HG02943 (cell line): ENCODE measurements around the gene EPHB2.

Experiments
- ATAC-seq: cut with Tn5 transposase; IDR thresholded peaks from one replicate; pipeline ENCODE4 v1.9.1; 2021; ENCODE audit warnings: mild to moderate bottlenecking, low read depth, moderate library complexity; ENCODE audit not compliant: unreplicated experiment

Gene EPHB2

DNA sequence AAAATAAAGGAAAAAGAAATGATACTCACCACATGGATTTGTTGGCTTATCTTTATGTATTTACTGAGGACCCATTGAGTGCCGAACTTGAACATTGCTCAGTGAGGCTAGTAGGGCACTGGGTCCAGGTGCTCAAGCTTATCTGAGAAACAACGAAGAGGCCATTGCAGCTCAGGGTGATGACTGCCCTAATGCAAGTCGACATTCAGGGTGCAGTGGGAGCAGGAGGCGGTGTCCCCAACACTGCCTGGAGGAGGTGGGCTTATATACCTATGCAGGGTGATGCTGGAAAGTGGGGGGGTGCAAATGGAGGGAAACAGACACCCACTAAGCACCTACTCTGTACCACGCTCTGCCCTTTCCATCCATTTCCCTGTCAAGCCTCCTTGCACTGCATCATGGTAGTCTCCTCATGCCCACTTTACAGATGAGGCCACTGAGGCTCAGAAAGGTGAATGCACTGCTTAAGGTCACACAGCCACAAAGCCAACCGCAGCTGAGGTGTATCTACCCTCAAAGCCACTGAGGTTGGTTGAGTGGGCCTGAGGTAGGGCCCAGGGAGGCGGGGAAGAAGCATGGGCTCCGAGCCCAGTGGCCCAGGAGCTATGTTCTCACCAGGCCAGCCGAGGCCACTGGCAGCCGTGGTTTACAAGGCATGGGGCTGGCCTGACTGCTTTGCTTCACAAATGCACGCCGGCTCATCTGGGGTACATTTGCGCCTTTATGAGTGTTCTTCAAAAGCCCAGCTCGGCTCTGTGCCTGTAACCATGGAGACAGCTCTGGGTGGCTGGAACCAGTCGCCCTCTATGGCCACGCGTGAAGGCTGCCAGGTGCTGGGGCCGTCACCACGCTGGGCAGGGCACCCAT is 103.8 kb downstream of the EPHB2 start:
- ATAC-seq, result no peak

- no peak for ATAC-seq
Observed at GRCh38 chr1:22815043-22815365, 104.4 kb downstream of the EPHB2 start.

DNA sequence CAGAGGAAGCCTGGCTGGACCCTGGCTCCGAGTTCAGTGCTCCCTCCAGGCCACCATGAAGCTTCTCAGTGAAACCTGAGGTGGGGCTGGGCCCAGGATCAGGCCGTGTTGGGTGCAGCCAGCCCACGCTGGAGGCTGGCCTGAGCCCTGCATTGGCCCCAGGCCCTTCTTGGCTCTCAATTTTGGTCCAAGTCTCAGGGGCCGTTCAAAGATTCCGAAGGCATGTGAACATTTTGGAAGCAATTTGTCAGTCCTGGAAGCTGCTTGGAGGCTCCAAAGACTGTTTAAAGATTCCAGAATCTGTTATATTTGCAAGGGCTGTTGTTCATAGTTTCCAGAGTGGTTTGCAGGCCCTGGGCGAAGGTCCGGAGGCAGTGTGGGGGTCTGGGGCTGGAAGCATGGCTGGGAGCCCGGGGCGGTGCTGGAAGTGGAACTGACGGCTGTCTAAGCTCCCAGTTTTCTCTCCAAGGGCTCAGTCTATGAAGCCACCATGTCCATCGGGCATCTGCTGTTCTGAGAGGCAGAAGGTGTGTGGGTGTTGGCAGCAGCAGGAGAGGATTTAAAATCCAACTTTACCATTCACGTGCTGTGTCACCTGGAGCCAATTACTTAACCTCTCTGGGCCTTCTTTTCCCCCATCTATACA is 104.9 kb downstream of the EPHB2 start:
- no peak for ATAC-seq

DNA sequence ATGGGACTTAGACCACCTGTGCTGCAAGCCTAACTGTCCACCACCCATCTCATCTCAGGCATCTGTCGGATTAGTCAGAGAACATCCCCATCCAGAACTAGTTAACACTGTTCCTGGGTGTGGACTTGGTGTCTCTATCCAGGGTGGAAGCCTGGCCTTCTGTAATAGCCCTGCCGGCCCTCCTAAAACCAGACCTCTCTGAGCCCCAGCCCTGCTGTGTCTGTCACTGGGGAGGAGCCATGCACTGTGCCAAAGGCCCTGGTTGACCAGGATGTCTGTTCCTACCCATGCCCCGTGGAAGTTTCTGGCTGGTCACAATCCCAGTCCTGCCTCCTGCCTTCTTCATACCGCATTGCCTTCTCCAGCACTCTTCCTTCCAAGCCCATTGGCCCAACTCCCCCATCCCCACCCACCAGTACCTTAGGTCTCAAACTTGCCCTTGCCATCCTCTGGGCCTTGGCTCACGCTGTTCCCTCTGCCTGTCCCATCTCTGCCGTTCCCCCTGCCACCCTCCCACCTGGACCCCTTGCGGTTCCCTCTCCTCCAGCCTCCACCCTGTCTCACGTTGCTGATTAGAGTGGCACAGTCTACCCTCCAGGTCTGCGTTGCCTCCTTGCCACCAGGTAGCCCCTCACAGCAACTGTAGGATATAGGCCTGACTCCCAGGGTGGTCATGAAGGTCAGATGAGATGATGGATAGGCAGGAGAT is 105.6 kb downstream of the EPHB2 start:
- ATAC-seq, result no peak

DNA sequence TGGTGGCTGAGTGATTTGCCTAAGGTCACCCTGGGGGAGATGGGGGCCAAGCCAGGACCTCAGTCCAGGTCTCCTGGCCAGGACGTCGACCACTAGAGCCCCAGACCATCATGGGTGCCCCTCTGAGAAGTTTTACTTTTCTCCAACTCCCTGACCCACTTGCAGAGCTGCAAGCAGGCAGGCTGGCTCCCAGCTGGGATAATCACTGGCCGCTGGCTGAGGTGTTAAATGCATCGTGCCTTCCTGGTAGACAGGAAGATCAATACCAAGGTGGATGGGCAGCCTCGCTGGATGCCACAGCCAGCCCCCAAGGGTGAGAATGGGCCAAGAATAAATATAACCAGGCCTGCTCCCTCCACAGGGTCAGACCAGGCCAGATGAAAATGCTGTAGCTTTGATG is 106.2 kb downstream of the EPHB2 start:
- ATAC-seq, result no peak

DNA sequence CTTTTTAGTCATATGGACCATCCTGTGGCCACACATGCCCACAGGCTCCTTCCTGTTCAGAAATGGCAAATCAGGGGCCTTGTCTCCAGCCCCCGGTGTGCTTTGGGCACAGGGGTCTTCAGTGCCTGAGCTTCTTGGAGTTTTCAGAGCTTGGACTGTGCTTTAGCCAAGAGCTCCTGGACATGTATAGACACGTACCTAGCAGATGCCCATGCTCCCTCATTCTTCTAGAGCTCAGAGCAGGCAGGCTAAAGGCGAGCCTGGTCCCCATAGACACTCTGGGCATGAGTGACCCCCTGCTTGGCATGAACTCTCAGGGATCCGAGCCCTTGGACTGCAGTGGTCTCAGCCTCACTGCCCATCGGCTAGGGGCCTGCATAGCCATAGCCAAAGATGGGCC is 106.8 kb downstream of the EPHB2 start:
- no peak for ATAC-seq

GRCh38 chr1:22818061-22818770 is 107.6 kb downstream of the EPHB2 start:
- no peak for ATAC-seq

- ATAC-seq, result no peak
Observed at GRCh38 chr1:22819361-22819760, 108.7 kb downstream of the EPHB2 start.

- ATAC-seq, result no peak
Observed at GRCh38 chr1:22821027-22821426, 110.4 kb downstream of the EPHB2 start.

- ATAC-seq, result no peak
Observed at GRCh38 chr1:22822371-22822770, 111.7 kb downstream of the EPHB2 start.

GRCh38 chr1:22824466-22824865 is 113.8 kb downstream of the EPHB2 start:
- no peak for ATAC-seq

GRCh38 chr1:22824975-22825374 is 114.3 kb downstream of the EPHB2 start:
- no peak for ATAC-seq

- ATAC-seq, result no peak
Observed at GRCh38 chr1:22825486-22826189, 115.0 kb downstream of the EPHB2 start.

GRCh38 chr1:22826604-22827580 is 116.3 kb downstream of the EPHB2 start:
- no peak for ATAC-seq

GRCh38 chr1:22827666-22828483 is 117.2 kb downstream of the EPHB2 start:
- ATAC-seq, result no peak

DNA sequence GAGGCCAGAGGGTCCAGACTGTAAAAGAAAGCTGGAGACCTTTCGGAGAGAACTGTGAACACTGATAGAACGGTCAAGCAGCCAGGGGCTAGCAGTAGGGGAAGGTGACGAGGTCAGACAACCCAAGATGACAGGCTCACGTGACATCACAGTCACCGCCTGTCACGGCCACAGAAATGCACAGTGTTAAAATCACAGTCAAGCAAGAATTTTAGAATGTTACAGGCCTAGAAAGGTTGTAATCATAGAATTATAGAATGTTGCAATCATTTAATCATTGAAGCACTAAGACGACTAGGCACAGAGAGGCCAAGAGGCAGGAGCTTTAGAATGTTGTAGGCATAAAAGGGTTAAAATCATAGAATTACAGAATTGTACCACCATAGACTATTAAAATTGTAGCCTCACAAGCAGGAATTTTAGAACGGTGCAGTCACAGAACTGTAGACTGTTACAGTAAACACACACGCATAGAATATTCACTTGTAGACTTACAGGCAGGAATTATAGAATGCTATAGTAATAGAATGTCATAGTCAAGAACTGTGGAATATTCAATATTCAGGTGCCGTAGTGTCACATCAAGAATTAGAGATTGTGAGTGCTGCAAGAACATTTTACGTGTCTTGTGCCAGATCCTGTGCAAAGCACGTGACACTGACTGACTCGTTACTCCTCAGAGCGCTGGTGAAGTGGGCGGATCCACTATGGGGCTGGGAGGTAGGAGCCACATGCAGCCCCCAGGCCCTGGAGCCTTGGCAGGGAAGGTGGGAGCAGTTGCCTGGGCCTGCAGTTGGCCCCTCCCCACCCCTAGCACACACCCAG is 118.1 kb downstream of the EPHB2 start:
- no peak for ATAC-seq

GRCh38 chr1:22829309-22829989 is 118.8 kb downstream of the EPHB2 start:
- no peak for ATAC-seq
